ENCODE results near the gene THSD4. TPM values are rescaled to one million over a fixed set of nuclear protein-coding genes. Genes with fewer than 3 reads are reported as not detected.
"Not testable (repeated sequence)": the region's sequence is repeated elsewhere in the genome, so short reads cannot be mapped to it uniquely, and the experiment has no call there.

THSD4 gene
- polyA plus RNA-seq, 1 experiment, result 18.8 TPM

GRCh38 chr15:71171195-71171594 lies 55.9 kb downstream of the THSD4 start:
- POLR2A ChIA-PET, result no interaction called here
- CTCF ChIA-PET, result no interaction called here
- H3K36me3 ChIP-seq (ENCODE audit: control insufficient read depth, insufficient read depth, low read length), result no peaks in the 10 kb centered on the region
- DNase-seq (ENCODE audit: low read depth), result no peak
- no peak overlapping the region for H3K4me3 ChIP-seq (ENCODE audit: low read depth, low read length)
- no peak for TF ChIP-seq CTCF (IDR thresholded peaks at IDR 0.05; ENCODE audit: insufficient read depth, low read depth, low read length)
- no peaks in the 10 kb centered on the region for H3K27me3 ChIP-seq (ENCODE audit: control insufficient read depth, insufficient read depth, low read length)

- POLR2A ChIA-PET; H3K27me3 ChIP-seq (ENCODE audit: control insufficient read depth, insufficient read depth, low read length); H3K36me3 ChIP-seq (ENCODE audit: control insufficient read depth, insufficient read depth, low read length); CTCF ChIA-PET; DNase-seq (ENCODE audit: low read depth); H3K4me3 ChIP-seq (ENCODE audit: low read depth, low read length): not testable (repeated sequence)
Measured at GRCh38 chr15:71174360-71174759, 59.1 kb downstream of the THSD4 start.

- ChIA-PET POLR2A (no interaction called here), CTCF (interaction anchor here (0.5 to 0.8 kb wide), 2 partner anchors 25 to 66 kb away, joined by 3 to 4 read pairs; partner anchors contain the start of gene THSD4)
- Histone ChIP-seq H3K36me3 (ENCODE audit: control insufficient read depth, insufficient read depth, low read length) (no peaks in the 10 kb centered on the region), H3K4me3 (ENCODE audit: low read depth, low read length) (no peak overlapping the region), H3K27me3 (ENCODE audit: control insufficient read depth, insufficient read depth, low read length) (no peaks in the 10 kb centered on the region)
- no peak for TF ChIP-seq CTCF (IDR thresholded peaks at IDR 0.05; ENCODE audit: insufficient read depth, low read depth, low read length)
- DNase-seq (ENCODE audit: low read depth), result no peak
Measured at GRCh38 chr15:71180986-71181853, 65.9 kb downstream of the THSD4 start.

- H3K36me3 ChIP-seq (ENCODE audit: control insufficient read depth, insufficient read depth, low read length), result no peaks in the 10 kb centered on the region
- POLR2A ChIA-PET, result no interaction called here
- H3K27me3 ChIP-seq (ENCODE audit: control insufficient read depth, insufficient read depth, low read length), result no peaks in the 10 kb centered on the region
- no peak for TF ChIP-seq CTCF (IDR thresholded peaks at IDR 0.05; ENCODE audit: insufficient read depth, low read depth, low read length)
- CTCF ChIA-PET, result no interaction called here
- DNase-seq (ENCODE audit: low read depth), result no peak
- H3K4me3 ChIP-seq (ENCODE audit: low read depth, low read length), result no peak overlapping the region
Measured at GRCh38 chr15:71182522-71182921, 67.3 kb downstream of the THSD4 start.

- no peaks in the 10 kb centered on the region for H3K27me3 ChIP-seq (ENCODE audit: control insufficient read depth, insufficient read depth, low read length)
- POLR2A ChIA-PET, result no interaction called here
- no peak for DNase-seq (ENCODE audit: low read depth)
- H3K4me3 ChIP-seq (ENCODE audit: low read depth, low read length), result no peak overlapping the region
- TF ChIP-seq CTCF (IDR thresholded peaks at IDR 0.05; ENCODE audit: insufficient read depth, low read depth, low read length), result no peak
- CTCF ChIA-PET, result no interaction called here
- H3K36me3 ChIP-seq (ENCODE audit: control insufficient read depth, insufficient read depth, low read length), result no peaks in the 10 kb centered on the region
Measured at GRCh38 chr15:71183063-71183462, 67.8 kb downstream of the THSD4 start.

GRCh38 chr15:71185706-71186105 lies 70.4 kb downstream of the THSD4 start:
- no peaks in the 10 kb centered on the region for H3K36me3 ChIP-seq (ENCODE audit: control insufficient read depth, insufficient read depth, low read length)
- H3K27me3 ChIP-seq (ENCODE audit: control insufficient read depth, insufficient read depth, low read length), result no peaks in the 10 kb centered on the region
- H3K4me3 ChIP-seq (ENCODE audit: low read depth, low read length), result no peak overlapping the region
- no peak for TF ChIP-seq CTCF (IDR thresholded peaks at IDR 0.05; ENCODE audit: insufficient read depth, low read depth, low read length)
- ChIA-PET POLR2A (no interaction called here), CTCF (no interaction called here)
- DNase-seq (ENCODE audit: low read depth), result no peak

Measured in BJ (cell line).